Right lobe of liver (tissue), 6 donors: ENCODE measurements around the gene PLEKHO1. TPM values are rescaled to one million over a fixed set of nuclear protein-coding genes. Genes with fewer than 3 reads are reported as not detected.

Experiments used
- ATAC-seq, 4 donors: fragments of 200-7000 bp; cut with Tn5 transposase; one replicate each; pipeline ENCODE4 v1.9.1; 2020; ENCODE audit warnings: mild to moderate bottlenecking in 4 of 4, moderate library complexity in 4 of 4
- DNase-seq, 3 donors: peaks; one replicate each; pipeline ENCODE4 v3.0.0-alpha.2; 2020
- H3K27ac ChIP-seq, 3 donors: fragments of 200-600 bp; one replicate each; pipeline ENCODE4 v1.8.0; 2022
- H3K27me3 ChIP-seq, 2 donors: fragments of 200-600 bp; one replicate each; pipeline ENCODE4 v1.8.0; 2022
- H3K36me3 ChIP-seq, 4 donors: fragments of 200-600 bp; sonication (generic) in 1 of 4; one replicate each; pipeline versions ENCODE4 v1.5.1 to v1.8.0; 2017 to 2022; ENCODE audit warnings: control low read depth in 1 of 4
- H3K4me1 ChIP-seq, 4 donors: fragments of 200-600 bp; sonication (generic) in 1 of 4; one replicate each; pipeline versions ENCODE4 v1.5.1 to v1.8.0; 2017 to 2022; ENCODE audit warnings: control low read depth in 1 of 4
- H3K4me3 ChIP-seq, 3 donors: fragments of 200-600 bp; one replicate each; pipeline ENCODE4 v1.8.0; 2022
- H3K9me3 ChIP-seq, 4 donors: fragments of 200-600 bp; sonication (generic) in 1 of 4; one replicate each; pipeline versions ENCODE4 v1.5.1 to v1.8.0; 2017 to 2022; ENCODE audit warnings: control low read depth in 1 of 4
- CTCF ChIP-seq, 4 donors: fragments of 200-600 bp in 3 of 4; fragments of 450-650 bp in 1 of 4; IDR thresholded peaks; one replicate each; pipeline versions ENCODE4 v1.5.1 to v1.8.0; 2016 to 2022; ENCODE audit warnings: antibody characterized with exemption in 4 of 4, mild to moderate bottlenecking in 2 of 4
- POLR2A ChIP-seq: fragments of 450-650 bp; IDR thresholded peaks from one replicate; pipeline ENCODE4 v1.6.1; 2017; ENCODE audit warnings: antibody characterized with exemption, mild to moderate bottlenecking
- WGBS: methylation state at CpG from one replicate; pipeline ENCODE4 v1.1.6; 2018; ENCODE audit warnings: low coverage, low lambda C conversion rate; ENCODE audit not compliant: insufficient coverage; ENCODE audit errors: missing lambda C conversion rate; 5-methylcytosine and 5-hydroxymethylcytosine counted together
- intact Hi-C, 2 donors: fragments of 100-400 bp; cut with DNase I; formaldehyde crosslinking; loops; one replicate each; pipeline versions ENCODE4 v1.11.2 to v1.14.1; 2022
- total RNA-seq, 6 experiments: library from RNA; depleted of rRNA in 2 of 6; stranded (reverse); fragments of >200 nt in 2 of 6; fragmentation: NEBNext Ultra II Directional in 3 of 6; extraction: Animal tissue kit (Norgen Biotek cat#: 25700) in 3 of 6; gene quantifications; one replicate each; pipeline versions ENCODE4 v1.1.0 to v1.2.4, GENCODE V29; 2016 to 2023
- donor health status: DM: no; HTN: yes; CAD: no.
- donor health status: DM: no; HTN: no; CAD: no.
- donor health status: DM: no; HTN: no; CAD: no.
- donor health status: DM: no; HTN: yes; CAD: no.
- donor health status: DM: no; HTN: yes; CAD: no.

PLEKHO1 gene
- total RNA-seq, 6 experiments from 2014 or later = 3.4 to 11.7 (median 5.3) TPM

DNA sequence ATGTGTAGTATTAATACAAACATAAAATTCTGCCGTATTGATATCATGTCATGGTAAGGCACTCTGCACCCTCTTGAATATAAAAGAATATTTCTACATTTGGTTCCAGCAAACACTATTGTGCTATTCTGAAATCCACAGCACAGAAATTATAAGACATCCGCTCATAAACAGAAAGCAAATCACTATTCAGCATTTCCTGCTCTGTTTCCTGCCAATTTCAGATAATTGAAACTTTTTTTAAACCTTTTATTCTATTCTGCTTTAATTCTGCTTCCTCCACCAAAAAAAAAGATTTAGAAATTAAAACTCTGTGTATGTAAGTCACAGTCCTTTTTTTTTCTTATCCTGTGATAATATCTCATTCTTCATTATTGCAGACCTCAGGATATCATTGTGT is 39.6 kb upstream of the PLEKHO1 start:
- ATAC-seq = peak; percentile 38 to 61 (median 51)
- H3K27me3 ChIP-seq = no peaks in the 10 kb centered on the region
- H3K4me1 ChIP-seq = no peaks in the 10 kb centered on the region
- no peaks in the 10 kb centered on the region for H3K9me3 ChIP-seq
- H3K4me3 ChIP-seq = no peak overlapping the region
- no peaks in the 10 kb centered on the region for H3K36me3 ChIP-seq
- H3K27ac ChIP-seq = peak overlapping the region; percentile 11 to 24 (median 23)
- no peak for TF ChIP-seq POLR2A
- no peak for TF ChIP-seq CTCF (IDR thresholded peaks at IDR 0.05)
- no peak for DNase-seq
- WGBS = 56% methylated on average over 2 of the region's 2 CpGs
- intact Hi-C loops = no loop called here

GRCh38 chr1:150111670-150112069 is 38.0 kb upstream of the PLEKHO1 start:
- intact Hi-C loops = no loop called here
- Histone ChIP-seq H3K27ac (peak overlapping the region in 1 of 3 donors; percentile 29), H3K9me3 (no peaks in the 10 kb centered on the region), H3K4me1 (no peaks in the 10 kb centered on the region), H3K4me3 (no peak overlapping the region), H3K27me3 (no peaks in the 10 kb centered on the region), H3K36me3 (no peaks in the 10 kb centered on the region)
- DNase-seq (no peak), ATAC-seq (no peak)
- TF ChIP-seq CTCF (IDR thresholded peaks at IDR 0.05) = no peak
- no peak for TF ChIP-seq POLR2A
- WGBS = 66% methylated on average over 5 of the region's 5 CpGs

GRCh38 chr1:150115121-150115520 is 34.6 kb upstream of the PLEKHO1 start:
- WGBS = 100% methylated on average over 1 of the region's 1 CpG
- H3K36me3 ChIP-seq = no peaks in the 10 kb centered on the region
- ATAC-seq = no peak
- TF ChIP-seq POLR2A = no peak
- intact Hi-C loops = no loop called here
- H3K27ac ChIP-seq = no peak overlapping the region
- H3K4me3 ChIP-seq = no peak overlapping the region
- H3K9me3 ChIP-seq = no peaks in the 10 kb centered on the region
- DNase-seq = no peak
- H3K27me3 ChIP-seq = no peaks in the 10 kb centered on the region
- no peaks in the 10 kb centered on the region for H3K4me1 ChIP-seq

DNA sequence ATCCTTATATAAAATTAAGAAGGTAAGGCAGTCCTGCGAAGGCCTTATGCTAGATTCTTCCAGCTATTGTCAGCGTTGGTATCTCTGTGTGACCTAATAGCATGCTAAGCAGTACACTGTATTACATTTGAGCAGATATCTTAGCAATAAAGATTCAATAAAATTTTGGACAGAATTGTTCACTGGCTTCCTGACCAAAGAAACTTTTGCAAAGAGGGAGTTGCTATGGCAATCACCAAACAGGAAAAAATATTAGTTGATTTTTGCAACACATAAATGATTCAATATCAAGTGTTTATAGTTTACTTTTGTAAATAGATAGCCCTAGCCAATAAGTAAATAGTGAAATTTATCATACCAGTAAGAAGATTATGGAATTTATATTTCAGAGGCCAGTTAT is 31.0 kb upstream of the PLEKHO1 start:
- no peak overlapping the region for H3K4me3 ChIP-seq
- H3K36me3 ChIP-seq = no peaks in the 10 kb centered on the region
- H3K4me1 ChIP-seq = no peaks in the 10 kb centered on the region
- WGBS = 70% methylated on average over 2 of the region's 2 CpGs
- intact Hi-C loops = no loop called here
- H3K27me3 ChIP-seq = no peaks in the 10 kb centered on the region
- H3K27ac ChIP-seq = peak overlapping the region in 1 of 3 donors; percentile 5
- ATAC-seq = peak in 1 of 4 donors; percentile 24
- no peaks in the 10 kb centered on the region for H3K9me3 ChIP-seq
- no peak for DNase-seq
- no peak for TF ChIP-seq POLR2A
- TF ChIP-seq CTCF (IDR thresholded peaks at IDR 0.05) = no peak

DNA sequence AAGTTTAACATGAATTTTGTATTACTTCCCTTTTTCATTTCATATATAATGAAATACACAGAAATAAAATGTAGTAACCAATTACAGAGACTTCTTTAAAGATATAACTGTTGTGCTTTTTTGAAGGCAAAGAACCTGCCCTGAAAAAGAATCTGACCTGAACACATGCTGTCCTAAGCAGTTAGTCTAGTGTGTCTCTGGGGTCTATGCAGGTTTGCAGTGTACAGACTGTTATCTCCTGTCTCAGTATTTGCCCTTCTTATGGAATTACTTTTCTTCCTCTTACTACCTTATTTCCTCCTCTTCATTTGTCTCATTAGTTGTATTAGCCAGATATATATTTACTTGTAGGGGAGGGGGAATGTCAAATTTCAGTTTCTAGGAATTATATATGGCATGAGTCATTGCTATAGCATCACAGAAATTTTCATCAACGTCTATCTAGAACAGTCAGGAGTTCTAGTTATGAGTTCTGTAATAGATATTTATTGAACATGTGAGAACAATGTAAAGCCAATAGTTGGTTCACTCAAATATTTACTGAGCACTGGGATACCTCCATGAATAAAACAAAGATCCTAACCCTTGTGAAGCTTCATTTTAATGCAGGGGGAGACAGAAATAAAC is 28.4 kb upstream of the PLEKHO1 start:
- no peak overlapping the region for H3K27ac ChIP-seq
- no peaks in the 10 kb centered on the region for H3K36me3 ChIP-seq
- TF ChIP-seq POLR2A = no peak
- TF ChIP-seq CTCF (IDR thresholded peaks at IDR 0.05) = no peak
- intact Hi-C loops = no loop called here
- 60% methylated on average over 1 of the region's 1 CpG for WGBS
- no peaks in the 10 kb centered on the region for H3K4me1 ChIP-seq
- DNase-seq (no peak), ATAC-seq (no peak)
- H3K9me3 ChIP-seq = no peaks in the 10 kb centered on the region
- no peaks in the 10 kb centered on the region for H3K27me3 ChIP-seq
- no peak overlapping the region for H3K4me3 ChIP-seq
